OCI-LY3 (cell line): ENCODE results near the gene HEY2.

Source experiments
- H2AFZ ChIP-seq: fragments of 200-600, 300-600 bp; shearing (Covaris generic); 2 replicates; pipeline ENCODE4 v1.6.0; 2014; ENCODE audit warnings: antibody characterized with exemption, low read depth, low read length
- H3K27ac ChIP-seq: fragments of 200-600, 300-600 bp; sonication (generic); 2 replicates; pipeline ENCODE4 v1.5.1; 2014; ENCODE audit warnings: mild to moderate bottlenecking, low read length, moderate library complexity, mixed read lengths
- H3K27me3 ChIP-seq: fragments of 200-600, 300-600 bp; sonication (generic); 2 replicates; pipeline ENCODE4 v1.6.1; 2014; ENCODE audit warnings: low read depth, low read length, mixed read lengths
- H3K36me3 ChIP-seq: fragments of 200-600, 300-600 bp; sonication (generic); replicated peaks from 2 replicates; pipeline ENCODE3; 2014; ENCODE audit warnings: low read depth, low read length, mixed read lengths
- H3K4me1 ChIP-seq: fragments of 300-600, 200-600 bp; sonication (generic); 2 replicates; pipeline ENCODE4 v1.6.1; 2014; ENCODE audit warnings: low read length, mixed read lengths
- H3K4me2 ChIP-seq: fragments of 200-600, 300-600 bp; sonication (generic); 2 replicates; pipeline ENCODE4 v1.6.1; 2014; ENCODE audit warnings: low read length, mixed read lengths
- H3K4me3 ChIP-seq: fragments of 300-600, 200-600 bp; sonication (generic); 2 replicates; pipeline ENCODE4 v1.5.1; 2014; ENCODE audit warnings: antibody characterized with exemption, mild to moderate bottlenecking, low read length, moderate library complexity
- H3K79me2 ChIP-seq: fragments of 300-600, 200-600 bp; shearing (Covaris generic); 2 replicates; pipeline ENCODE4 v1.6.1; 2014; ENCODE audit warnings: mild to moderate bottlenecking, low read length, mixed read lengths
- H3K9ac ChIP-seq: fragments of 300-600, 200-600 bp; shearing (Covaris generic); 2 replicates; pipeline ENCODE4 v1.6.0; 2014; ENCODE audit warnings: mild to moderate bottlenecking, low read length, moderate library complexity
- H3K9me3 ChIP-seq: fragments of 200-600, 300-600 bp; shearing (Covaris generic); 2 replicates; pipeline ENCODE4 v1.6.1; 2014; ENCODE audit warnings: low read length, mixed read lengths; ENCODE audit not compliant: insufficient read depth
- H4K20me1 ChIP-seq: fragments of 200-600, 300-600 bp; sonication (generic); 2 replicates; pipeline ENCODE4 v1.6.1; 2016; ENCODE audit warnings: low read length, mixed read lengths; ENCODE audit not compliant: insufficient read depth
- EZH2phosphoT487 ChIP-seq: fragments of 200-600 bp; shearing (Covaris generic); IDR thresholded peaks from 2 replicates; pipeline ENCODE4 v1.6.1; 2018; ENCODE audit warnings: antibody characterized with exemption, mixed run types, low read depth
- TF ChIP-seq, protein P1 (sequence below): fragments of 200-600, 300-600 bp; sonication (generic); IDR thresholded peaks from 2 replicates; pipeline ENCODE4 v1.5.1; 2014; ENCODE audit warnings: antibody characterized with exemption, low read length, low read depth

HEY2 gene

DNA sequence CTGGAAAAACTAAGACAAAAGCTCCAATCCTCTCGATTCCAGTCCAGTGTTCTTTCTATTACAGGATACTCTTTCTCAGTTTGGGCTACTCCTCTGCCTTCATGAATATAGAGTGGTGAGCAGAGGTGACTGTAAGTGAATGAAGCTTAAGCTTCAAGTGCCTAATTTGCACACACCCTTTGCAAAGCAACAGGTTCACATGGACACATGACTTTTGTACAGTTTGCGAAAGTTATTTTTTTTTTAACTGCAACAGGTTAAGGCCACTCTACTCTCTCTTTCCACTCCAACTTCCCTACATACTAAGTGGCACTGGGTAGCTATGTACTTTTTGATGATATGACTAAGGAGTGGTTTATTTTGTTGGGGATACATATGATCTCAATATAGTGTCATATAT, 19.4 kb upstream of the HEY2 start:
- Histone ChIP-seq H3K4me3 (no peak overlapping the region), H3K27ac (no peak overlapping the region), H3K79me2 (no peaks in the 10 kb centered on the region), H3K27me3 (peaks cover 32% of the 10 kb centered on the region; the same call in 1 of the 2 replicates), H3K9me3 (no peaks in the 10 kb centered on the region), H3K4me2 (no peak overlapping the region), H3K4me1 (no peaks in the 10 kb centered on the region), H3K36me3 (no peaks in the 10 kb centered on the region), H2AFZ (no peak overlapping the region), H3K9ac (no peak overlapping the region), H4K20me1 (no peaks in the 10 kb centered on the region)
- TF ChIP-seq, protein P1, sequence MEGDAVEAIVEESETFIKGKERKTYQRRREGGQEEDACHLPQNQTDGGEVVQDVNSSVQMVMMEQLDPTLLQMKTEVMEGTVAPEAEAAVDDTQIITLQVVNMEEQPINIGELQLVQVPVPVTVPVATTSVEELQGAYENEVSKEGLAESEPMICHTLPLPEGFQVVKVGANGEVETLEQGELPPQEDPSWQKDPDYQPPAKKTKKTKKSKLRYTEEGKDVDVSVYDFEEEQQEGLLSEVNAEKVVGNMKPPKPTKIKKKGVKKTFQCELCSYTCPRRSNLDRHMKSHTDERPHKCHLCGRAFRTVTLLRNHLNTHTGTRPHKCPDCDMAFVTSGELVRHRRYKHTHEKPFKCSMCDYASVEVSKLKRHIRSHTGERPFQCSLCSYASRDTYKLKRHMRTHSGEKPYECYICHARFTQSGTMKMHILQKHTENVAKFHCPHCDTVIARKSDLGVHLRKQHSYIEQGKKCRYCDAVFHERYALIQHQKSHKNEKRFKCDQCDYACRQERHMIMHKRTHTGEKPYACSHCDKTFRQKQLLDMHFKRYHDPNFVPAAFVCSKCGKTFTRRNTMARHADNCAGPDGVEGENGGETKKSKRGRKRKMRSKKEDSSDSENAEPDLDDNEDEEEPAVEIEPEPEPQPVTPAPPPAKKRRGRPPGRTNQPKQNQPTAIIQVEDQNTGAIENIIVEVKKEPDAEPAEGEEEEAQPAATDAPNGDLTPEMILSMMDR: no peak
- no peak for TF ChIP-seq EZH2phosphoT487

GRCh38 chr6:125732398-125732797, 17.0 kb upstream of the HEY2 start:
- TF ChIP-seq, protein P1: no peak
- no peak for TF ChIP-seq EZH2phosphoT487
- Histone ChIP-seq H3K27ac (no peak overlapping the region), H3K27me3 (peaks cover 21% of the 10 kb centered on the region; the same call in 1 of the 2 replicates), H2AFZ (no peak overlapping the region), H4K20me1 (no peaks in the 10 kb centered on the region), H3K36me3 (no peaks in the 10 kb centered on the region), H3K9ac (no peak overlapping the region), H3K4me1 (no peaks in the 10 kb centered on the region), H3K4me3 (no peak overlapping the region), H3K79me2 (no peaks in the 10 kb centered on the region), H3K4me2 (no peak overlapping the region), H3K9me3 (no peaks in the 10 kb centered on the region)

DNA sequence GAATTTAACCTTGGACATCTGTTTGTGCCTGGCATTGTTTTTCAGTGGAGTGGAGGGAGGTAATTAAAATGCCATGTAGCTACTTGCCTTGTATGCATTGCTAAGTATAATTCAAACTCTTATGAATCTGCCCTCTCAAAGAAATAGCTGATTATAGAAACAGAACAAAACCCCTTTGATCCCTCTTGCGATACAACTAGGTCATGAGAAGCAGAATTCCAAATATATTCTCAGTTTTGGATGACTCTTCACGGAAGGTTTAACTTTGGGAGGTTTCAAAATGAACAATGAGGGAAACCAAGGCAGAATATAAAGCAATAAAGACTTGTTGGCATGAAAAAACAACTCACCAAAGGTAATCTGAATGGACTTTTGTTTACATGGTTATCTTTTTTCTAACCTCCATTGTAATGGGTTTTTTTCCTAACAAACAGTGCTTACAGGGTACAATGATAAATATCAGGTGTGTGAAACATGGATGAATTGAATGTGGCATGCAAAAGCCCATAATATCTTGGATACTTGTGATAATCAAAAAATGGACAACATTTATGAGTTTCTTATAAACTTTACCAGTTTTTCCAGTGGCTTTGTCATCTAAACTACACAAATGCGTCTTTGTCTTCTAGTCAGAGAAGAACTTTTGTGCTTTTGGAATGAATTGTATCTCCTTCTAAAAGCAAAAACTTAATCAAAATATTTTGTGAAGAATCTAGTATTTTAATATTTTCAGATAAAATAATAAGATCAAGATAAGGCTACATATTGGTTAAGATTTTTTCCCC, 15.7 kb upstream of the HEY2 start:
- H3K4me1 ChIP-seq: no peaks in the 10 kb centered on the region
- no peak overlapping the region for H2AFZ ChIP-seq
- H3K9me3 ChIP-seq: no peaks in the 10 kb centered on the region
- no peaks in the 10 kb centered on the region for H3K36me3 ChIP-seq
- H3K4me2 ChIP-seq: no peak overlapping the region
- H4K20me1 ChIP-seq: no peaks in the 10 kb centered on the region
- no peaks in the 10 kb centered on the region for H3K79me2 ChIP-seq
- no peak overlapping the region for H3K9ac ChIP-seq
- no peak overlapping the region for H3K4me3 ChIP-seq
- H3K27ac ChIP-seq: no peak overlapping the region
- no peak for TF ChIP-seq EZH2phosphoT487
- TF ChIP-seq, protein P1: no peak
- H3K27me3 ChIP-seq: peaks cover 16% of the 10 kb centered on the region; the same call in 1 of the 2 replicates

- no peaks in the 10 kb centered on the region for H4K20me1 ChIP-seq
These were observed 11.2 kb upstream of the HEY2 start for GRCh38 chr6:125738276-125738675.

More at GRCh38 chr6:125738276-125738675, 11.2 kb upstream of the HEY2 start:
- H3K27ac ChIP-seq: no peak overlapping the region
- no peaks in the 10 kb centered on the region for H3K79me2 ChIP-seq
- no peak overlapping the region for H2AFZ ChIP-seq
- no peaks in the 10 kb centered on the region for H3K9me3 ChIP-seq
- H3K4me2 ChIP-seq: no peak overlapping the region
- H3K4me1 ChIP-seq: no peaks in the 10 kb centered on the region
- no peak overlapping the region for H3K9ac ChIP-seq
- TF ChIP-seq EZH2phosphoT487: no peak
- TF ChIP-seq, protein P1: no peak
- no peaks in the 10 kb centered on the region for H3K36me3 ChIP-seq
- no peak overlapping the region for H3K4me3 ChIP-seq
- H3K27me3 ChIP-seq: peaks cover 7% of the 10 kb centered on the region; the same call in 1 of the 2 replicates
